HEK293 (cell line): ENCODE data around the gene SLC46A2.

ENCODE experiments used
- MZF1 ChIP-seq: fragments of 450-650 bp; formaldehyde crosslinking; IDR thresholded peaks from 2 replicates; pipeline ENCODE4 v1.5.1; 2017; ENCODE audit warnings: missing biosample characterization, missing genetic modification characterization, borderline replicate concordance
- SP2 ChIP-seq: fragments of 450-650 bp; formaldehyde crosslinking; IDR thresholded peaks from 2 replicates; pipeline ENCODE4 v1.5.1; 2016; ENCODE audit warnings: missing biosample characterization, missing genetic modification characterization
- ZNF202 ChIP-seq: fragments of 450-650 bp; formaldehyde crosslinking; IDR thresholded peaks from 2 replicates; pipeline ENCODE4 v1.5.1; 2016; ENCODE audit warnings: missing biosample characterization, missing genetic modification characterization, borderline replicate concordance
- ZNF266 ChIP-seq: fragments of 450-650 bp; formaldehyde crosslinking; IDR thresholded peaks from 2 replicates; pipeline ENCODE4 v1.5.1; 2016; ENCODE audit warnings: missing biosample characterization, missing genetic modification characterization, low read depth
- ZNF501 ChIP-seq: fragments of 450-650 bp; formaldehyde crosslinking; IDR thresholded peaks from 2 replicates; pipeline ENCODE4 v1.5.1; 2016; ENCODE audit warnings: missing biosample characterization, missing genetic modification characterization
- ZNF510 ChIP-seq: fragments of 450-650 bp; formaldehyde crosslinking; IDR thresholded peaks from 2 replicates; pipeline ENCODE4 v1.5.1; 2018; ENCODE audit warnings: mild to moderate bottlenecking, missing genetic modification characterization, missing biosample characterization; ENCODE audit not compliant: insufficient replicate concordance
- ZNF561 ChIP-seq: fragments of 450-650 bp; IDR thresholded peaks from 2 replicates; pipeline ENCODE4 v1.5.1; 2018; ENCODE audit warnings: missing biosample characterization, missing genetic modification characterization, borderline replicate concordance

- TF ChIP-seq ZNF501 (tag by site-specific recombination) (no peak), ZNF202 (tag by site-specific recombination) (no peak), ZNF561 (tag by site-specific recombination) (no peak), SP2 (tag by site-specific recombination) (no peak), MZF1 (tag by site-specific recombination) (no peak), ZNF510 (no peak), ZNF266 (no peak)
Measured at GRCh38 chr9:112864403-112864802, 26.3 kb downstream of the SLC46A2 start.
